ENCODE data around the gene HSD17B14. TPM values are rescaled to one million over a fixed set of nuclear protein-coding genes. Genes with fewer than 3 reads are reported as not detected.
A peak's percentile ranks its signal among the peaks of the same experiment; 100 is the strongest.

HSD17B14 gene
- total and polyA plus RNA-seq, 9 of the 15 experiments (the other 6 are each of a cell fraction or from before 2014, with no cell fraction given) = 0.16 TPM; not detected in 8

DNA sequence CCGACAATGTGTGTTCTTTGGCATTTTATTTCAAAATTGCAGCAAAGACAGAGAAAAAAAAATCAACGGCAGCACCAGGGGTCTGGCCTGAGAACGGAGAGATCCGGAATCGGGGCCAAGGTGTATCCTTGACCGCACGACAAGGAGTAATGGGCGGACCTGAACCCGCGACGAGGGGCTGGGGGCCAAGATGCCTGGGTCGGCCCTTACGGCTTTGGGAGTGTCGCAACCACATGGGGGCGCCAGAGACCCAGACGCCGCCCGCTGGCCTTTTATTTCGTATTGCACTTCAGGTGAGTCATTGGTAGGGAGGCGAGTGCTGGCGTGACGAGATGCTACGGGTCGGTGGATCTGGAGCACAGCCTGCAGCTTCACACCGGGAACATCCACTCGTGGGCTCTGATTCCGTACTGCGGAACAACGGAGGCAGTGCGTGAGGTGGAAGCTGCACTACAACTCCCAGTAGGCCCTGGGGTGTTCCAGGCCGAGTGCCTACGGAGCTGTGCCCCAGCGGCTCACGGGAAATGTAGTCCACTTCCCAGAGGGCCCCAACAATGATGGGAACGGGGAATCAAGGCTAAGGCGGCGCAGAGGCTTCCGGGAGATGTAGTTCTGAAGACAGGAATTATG lies 41.1 kb downstream of the HSD17B14 start (continued):
- TF ChIP-seq, protein P1, sequence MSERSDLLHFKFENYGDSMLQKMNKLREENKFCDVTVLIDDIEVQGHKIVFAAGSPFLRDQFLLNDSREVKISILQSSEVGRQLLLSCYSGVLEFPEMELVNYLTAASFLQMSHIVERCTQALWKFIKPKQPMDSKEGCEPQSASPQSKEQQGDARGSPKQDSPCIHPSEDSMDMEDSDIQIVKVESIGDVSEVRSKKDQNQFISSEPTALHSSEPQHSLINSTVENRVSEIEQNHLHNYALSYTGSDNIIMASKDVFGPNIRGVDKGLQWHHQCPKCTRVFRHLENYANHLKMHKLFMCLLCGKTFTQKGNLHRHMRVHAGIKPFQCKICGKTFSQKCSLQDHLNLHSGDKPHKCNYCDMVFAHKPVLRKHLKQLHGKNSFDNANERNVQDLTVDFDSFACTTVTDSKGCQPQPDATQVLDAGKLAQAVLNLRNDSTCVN (CRISPR knock-in tag; IDR thresholded peaks at IDR 0.05) = no peak
- TF ChIP-seq KDM4B (IDR thresholded peaks at IDR 0.05; ENCODE audit: borderline replicate concordance in 2 of 2, low read depth in 1 of 2) = peak in 1 of 2 experiments; percentile 89; a peak in 1 of 4 replicates
- TF ChIP-seq MTA2 (IDR thresholded peaks at IDR 0.05; ENCODE audit: low read depth) = no peak
- TF ChIP-seq CEBPG (CRISPR knock-in tag; IDR thresholded peaks at IDR 0.05) = peak; percentile 87
- peak; percentile 72 to 87 for TF ChIP-seq CEBPG (tag; conservative IDR thresholded peaks at IDR 0.05 in 1 of 2, IDR thresholded peaks at IDR 0.05 in 1 of 2)
- TF ChIP-seq XRCC5 (IDR thresholded peaks at IDR 0.05; ENCODE audit: low read depth, low read length) = no peak; the same call in 1 of the 2 replicates
- TF ChIP-seq TBP (optimal IDR thresholded peaks at IDR 0.05; ENCODE audit: low read depth, low read length) = peak; percentile 4

DNA sequence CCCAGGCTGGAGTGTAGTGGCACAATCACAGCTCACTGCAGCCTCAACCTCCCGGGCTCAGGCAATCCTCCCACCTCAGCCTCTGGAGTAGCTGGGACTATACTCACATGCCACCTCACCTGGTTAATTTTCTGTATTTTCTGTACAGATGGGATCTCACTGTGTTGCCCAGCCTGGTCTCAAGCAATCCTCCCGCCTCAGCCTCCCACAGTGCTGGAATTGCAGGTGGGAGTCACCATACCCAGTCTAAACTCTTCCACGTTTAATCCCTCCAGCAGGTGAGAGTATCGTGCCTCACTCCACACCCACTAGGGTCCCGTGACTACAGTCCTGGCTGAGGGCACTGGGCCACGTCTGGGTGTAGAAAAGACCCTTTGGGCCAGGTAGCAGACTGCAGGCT lies 42.0 kb downstream of the HSD17B14 start:
- ChIA-PET CTCF (ENCODE audit: low intra/inter-chr PET ratio) (interaction anchor here (0.7 to 3.0 kb wide), 4 partner anchors 42 to 279 kb away, joined by 3 to 36 read pairs (median 20); partner anchors contain the start of gene HSD17B14), POLR2A (interaction anchor here (1.2 to 2.7 kb wide), 7 partner anchors 9 to 173 kb away, joined by 3 to 18 read pairs (median 5); partner anchors contain the start of gene BCAT2)
- WGBS (ENCODE audit: insufficient coverage, low coverage, missing lambda C conversion rate) = 63% methylated on average over 6 of the region's 6 CpGs
- FAIRE-seq (no peak), ATAC-seq (no peak), DNase-seq (ENCODE audit: extremely low read depth in 1 of 4, low spot score in 3 of 4) (no peak)
- no peaks in the 10 kb centered on the region for H3K27me3 ChIP-seq (ENCODE audit: control insufficient read depth in 2 of 2, insufficient read depth in 2 of 2, low read length in 2 of 2)
- H3K4me3 ChIP-seq = no peak overlapping the region
- BruUV-seq (replicated peaks) = no TSS peak
- H4K20me1 ChIP-seq (replicated peaks; ENCODE audit: control insufficient read depth, insufficient read depth, low read length) = no peaks in the 10 kb centered on the region
- H3K4me2 ChIP-seq (ENCODE audit: insufficient read depth, low read length) = no peak overlapping the region
- peak overlapping the region in 1 of 2 experiments; percentile 87; a peak in 2 of 4 replicates for H3K9ac ChIP-seq (ENCODE audit: insufficient read depth in 1 of 2, low read depth in 2 of 2, low read length in 2 of 2)
- intact Hi-C loops (cut with micrococcal nuclease) (loop anchor here (2.0 kb wide), 1 partner anchor 177 kb away; no protein-coding TSS in a partner anchor), in situ Hi-C loops (cut with MboI) (loop anchor here (5.0 to 10.0 kb wide), 3 partner anchors 48 to 431 kb away; no protein-coding TSS in a partner anchor)
- H2AFZ ChIP-seq (ENCODE audit: low read depth, low read length) = no peak overlapping the region
- H3K9me1 ChIP-seq (ENCODE audit: control insufficient read depth, insufficient read depth, low read length) = no peaks in the 10 kb centered on the region
- H3K79me2 ChIP-seq (ENCODE audit: control insufficient read depth, insufficient read depth, low read length) = no peaks in the 10 kb centered on the region
- H3K4me1 ChIP-seq (replicated peaks in 1 of 2; ENCODE audit: control insufficient read depth in 2 of 2, insufficient read depth in 2 of 2, low read length in 2 of 2) = peaks cover 3 to 17% of the 10 kb centered on the region in 2 experiments; a peak in 4 of 5 replicates
- H3K36me3 ChIP-seq (ENCODE audit: control insufficient read depth, insufficient read depth, low read length) = peaks cover 8% of the 10 kb centered on the region; the same call in 1 of the 3 replicates
- H3K9me3 ChIP-seq (replicated peaks; ENCODE audit: control insufficient read depth, insufficient read depth, low read depth, low read length) = no peaks in the 10 kb centered on the region
- TF ChIP-seq SRF (CRISPR knock-in tag; IDR thresholded peaks at IDR 0.05) = no peak
- TF ChIP-seq ZNF121 (CRISPR knock-in tag; conservative IDR thresholded peaks at IDR 0.05) = peak; percentile 78; the same call in 1 of the 2 replicates
- no peak for TF ChIP-seq JUN (IDR thresholded peaks at IDR 0.05; ENCODE audit: borderline replicate concordance, low read depth, low read length)
- TF ChIP-seq JUN (CRISPR knock-in tag; IDR thresholded peaks at IDR 0.05; ENCODE audit: borderline replicate concordance) = 0 out of 2 replicates have a peak, but pooled peaks have one; percentile 1
- TF ChIP-seq NCOA1 (IDR thresholded peaks at IDR 0.05; ENCODE audit: low read depth) = no peak
- TF ChIP-seq THRB (CRISPR knock-in tag; conservative IDR thresholded peaks at IDR 0.05) = no peak
- TF ChIP-seq, protein P2, sequence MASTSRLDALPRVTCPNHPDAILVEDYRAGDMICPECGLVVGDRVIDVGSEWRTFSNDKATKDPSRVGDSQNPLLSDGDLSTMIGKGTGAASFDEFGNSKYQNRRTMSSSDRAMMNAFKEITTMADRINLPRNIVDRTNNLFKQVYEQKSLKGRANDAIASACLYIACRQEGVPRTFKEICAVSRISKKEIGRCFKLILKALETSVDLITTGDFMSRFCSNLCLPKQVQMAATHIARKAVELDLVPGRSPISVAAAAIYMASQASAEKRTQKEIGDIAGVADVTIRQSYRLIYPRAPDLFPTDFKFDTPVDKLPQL (IDR thresholded peaks at IDR 0.05; ENCODE audit: extremely low read depth, insufficient read length) = no peak
- TF ChIP-seq KDM1A (IDR thresholded peaks at IDR 0.05) = no peak
- H3K27ac ChIP-seq (ENCODE audit: extremely low read depth, low read depth, low read length) = no peak overlapping the region

Measured in K562 (cell line).